Epidermal melanocyte (primary cell): Measurements from ENCODE around the gene EGFL7.

Source experiments
- DNase-seq: peaks from one replicate; pipeline ENCODE4 v3.0.0; 2011; ENCODE audit warnings: low spot score; ENCODE audit not compliant: insufficient read length

Gene EGFL7

DNA sequence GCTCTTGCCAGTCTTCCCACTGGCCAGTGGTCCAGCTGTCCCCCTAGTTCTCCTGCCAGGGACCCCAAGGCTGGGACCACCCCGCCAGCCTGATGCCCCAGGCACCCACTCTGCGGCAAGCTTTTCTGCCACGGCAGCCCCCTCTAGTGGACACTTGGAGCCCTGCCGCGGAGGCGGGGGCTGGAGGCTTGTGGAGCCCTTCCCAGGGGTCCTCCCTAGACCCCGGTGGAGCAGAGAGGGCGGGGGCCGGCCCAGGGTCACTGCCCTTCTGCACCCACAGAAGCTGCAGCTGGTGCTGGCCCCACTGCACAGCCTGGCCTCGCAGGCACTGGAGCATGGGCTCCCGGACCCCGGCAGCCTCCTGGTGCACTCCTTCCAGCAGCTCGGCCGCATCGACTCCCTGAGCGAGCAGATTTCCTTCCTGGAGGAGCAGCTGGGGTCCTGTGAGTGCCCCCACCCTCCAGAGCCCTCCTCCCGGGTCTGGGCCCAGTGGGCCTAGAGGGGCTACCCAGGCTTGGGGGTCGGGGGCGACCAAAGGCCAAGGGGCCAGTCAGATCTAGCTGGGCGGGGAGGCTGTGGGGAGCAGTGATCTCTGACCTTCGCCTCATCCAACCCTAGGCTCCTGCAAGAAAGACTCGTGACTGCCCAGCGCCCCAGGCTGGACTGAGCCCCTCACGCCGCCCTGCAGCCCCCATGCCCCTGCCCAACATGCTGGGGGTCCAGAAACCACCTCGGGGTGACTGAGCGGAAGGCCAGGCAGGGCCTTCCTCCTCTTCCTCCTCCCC, 9.1 kb downstream of the EGFL7 start:
- peak; percentile 75 for DNase-seq

- DNase-seq, result no peak
Observed at GRCh38 chr9:136672431-136673087, 9.8 kb downstream of the EGFL7 start.

- DNase-seq, result no peak
Observed at GRCh38 chr9:136673088-136673974, 10.6 kb downstream of the EGFL7 start.

- DNase-seq, result no peak
Observed at GRCh38 chr9:136673975-136674785, 11.5 kb downstream of the EGFL7 start.

GRCh38 chr9:136674786-136675349, 12.2 kb downstream of the EGFL7 start:
- DNase-seq, result no peak

GRCh38 chr9:136675477-136676296, 13.0 kb downstream of the EGFL7 start:
- DNase-seq, result no peak

GRCh38 chr9:136676297-136676794, 13.6 kb downstream of the EGFL7 start:
- no peak for DNase-seq

- no peak for DNase-seq
Observed at GRCh38 chr9:136676920-136677686, 14.4 kb downstream of the EGFL7 start.

DNA sequence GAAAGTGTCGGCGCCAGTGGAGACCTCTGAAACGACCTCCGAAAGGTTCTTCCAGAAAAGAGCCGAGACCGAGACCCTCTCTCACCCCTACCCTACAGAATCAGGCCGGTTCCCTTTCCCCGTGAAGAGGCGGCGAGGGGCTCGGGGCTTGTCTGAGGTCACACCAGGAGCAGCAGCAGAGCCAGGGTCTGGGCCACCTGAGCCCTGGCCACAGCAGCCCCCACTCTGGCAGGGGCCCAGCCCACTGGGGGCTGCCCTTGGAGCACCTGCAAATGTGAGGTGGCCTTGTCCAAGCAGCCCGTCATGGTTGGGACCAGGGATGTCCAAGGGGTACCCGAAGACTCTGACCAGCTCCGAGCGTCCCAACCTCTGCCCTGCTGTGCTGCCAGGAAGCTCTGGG, 15.3 kb downstream of the EGFL7 start:
- no peak for DNase-seq

GRCh38 chr9:136678624-136679023, 15.9 kb downstream of the EGFL7 start:
- no peak for DNase-seq

DNA sequence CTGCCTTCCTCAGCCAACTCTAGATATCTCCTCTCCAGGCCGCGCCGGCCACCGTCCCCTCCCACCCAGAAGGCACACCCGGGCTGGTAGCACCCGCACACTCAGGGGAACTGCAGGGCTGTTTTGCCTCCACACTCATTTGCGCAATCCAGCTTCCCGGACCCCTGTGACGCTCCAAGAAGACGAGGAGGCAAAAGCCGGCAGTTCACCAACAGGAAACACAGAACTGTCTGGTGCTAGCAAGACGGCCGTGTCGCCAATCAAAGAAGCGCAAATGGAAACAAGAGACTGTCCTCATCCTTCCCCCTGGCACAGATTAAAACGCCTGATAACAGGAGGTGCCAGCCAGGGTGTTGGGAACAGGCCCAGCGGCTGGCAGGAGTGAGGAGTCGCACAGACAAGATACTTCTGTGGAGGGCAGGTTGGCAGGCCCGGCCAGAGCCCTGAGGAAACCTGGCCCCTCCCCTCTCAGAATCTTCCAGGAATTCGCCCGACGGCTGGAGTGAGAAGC, 16.8 kb downstream of the EGFL7 start:
- no peak for DNase-seq

- no peak for DNase-seq
Observed at GRCh38 chr9:136681029-136681428, 18.3 kb downstream of the EGFL7 start.

- no peak for DNase-seq
Observed at GRCh38 chr9:136681945-136682699, 19.4 kb downstream of the EGFL7 start.

GRCh38 chr9:136682710-136683109, 20.0 kb downstream of the EGFL7 start:
- no peak for DNase-seq

- DNase-seq, result no peak
Observed at GRCh38 chr9:136683173-136683745, 20.5 kb downstream of the EGFL7 start.

DNA sequence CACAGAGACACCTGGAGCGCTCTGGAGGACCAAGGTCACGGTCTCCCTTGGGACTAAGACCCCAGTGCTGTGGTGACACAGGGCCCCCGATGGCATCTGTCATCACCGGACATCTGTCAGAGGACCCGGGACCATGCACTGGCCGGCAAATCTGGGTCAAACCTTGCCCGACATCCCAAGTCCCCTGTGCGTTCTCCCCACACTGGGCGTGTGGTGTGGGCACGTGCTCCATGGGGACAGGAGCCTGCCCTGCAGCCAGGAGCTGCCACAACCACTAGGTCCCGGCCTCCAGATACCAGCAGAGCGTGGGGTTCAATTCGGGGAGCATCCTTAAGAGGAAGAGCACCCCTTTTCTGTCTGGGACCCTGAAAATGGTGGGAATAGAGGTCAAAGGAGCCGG, 21.0 kb downstream of the EGFL7 start:
- DNase-seq, result no peak

GRCh38 chr9:136684339-136684738, 21.6 kb downstream of the EGFL7 start:
- DNase-seq, result no peak

- DNase-seq, result no peak
Observed at GRCh38 chr9:136684799-136685198, 22.1 kb downstream of the EGFL7 start.
